Heart left ventricle (tissue), 13 donors: Measurements from ENCODE around the gene SEC23IP.
"Not testable (repeated sequence)": the region's sequence is repeated elsewhere in the genome, so short reads cannot be mapped to it uniquely, and the experiment has no call there.

Experiments used
- CTCF ChIP-seq, 12 donors: fragments of 200-600 bp; sonication (generic) in 4 of 12; IDR thresholded peaks; one replicate each; pipeline versions ENCODE4 v1.5.0 to v1.8.0; 2018 to 2022; ENCODE audit warnings: antibody characterized with exemption in 12 of 12, mild to moderate bottlenecking in 5 of 12
- POLR2A ChIP-seq, 2 donors: fragments of 450-650 bp; IDR thresholded peaks; one replicate each; pipeline ENCODE4 v1.6.1; 2017; ENCODE audit warnings: antibody characterized with exemption in 2 of 2, mild to moderate bottlenecking in 2 of 2, moderate library complexity in 2 of 2
- donor health status: ischemic (EF 13 %, LVEDD 7.1; RV severe dilation, severe dysfunction).
- donor health status: DM: no; HTN: yes; CAD: no.
- donor health status: DM: no; HTN: no; CAD: no.
- donor health status: ischemic (EF 25% LVEDD 6.9; RV normal size, moderate dysfunction).
- donor health status: ischemic (EF 25% LVEDD 5.7; RV mildly dilated, moderate dysfunction).
- donor health status: ischemic (EF 35%, LVEDD 5.7; RV mildly dilated, moderate dysfunction).
- donor health status: nonischemic (EF 11% LVEDD 7.7; RV severe dilation, severe dysfunction).
- donor health status: DM: yes; HTN: yes; CAD: no.
- donor health status: PGD.
- donor health status: ischemic (EF 29% LVEDD 5.4; RV normal size, mild dysfunction).
- donor health status: nonischemic (EF 23%, LVEDD 6.1; RV moderate dilation, normal function).

GRCh38 chr10:119888715-119889114 lies 3.8 kb upstream of the SEC23IP start:
- TF ChIP-seq CTCF, POLR2A (IDR thresholded peaks at IDR 0.05): not testable (repeated sequence)
